ENCODE results near the gene IL12RB1.

DNA sequence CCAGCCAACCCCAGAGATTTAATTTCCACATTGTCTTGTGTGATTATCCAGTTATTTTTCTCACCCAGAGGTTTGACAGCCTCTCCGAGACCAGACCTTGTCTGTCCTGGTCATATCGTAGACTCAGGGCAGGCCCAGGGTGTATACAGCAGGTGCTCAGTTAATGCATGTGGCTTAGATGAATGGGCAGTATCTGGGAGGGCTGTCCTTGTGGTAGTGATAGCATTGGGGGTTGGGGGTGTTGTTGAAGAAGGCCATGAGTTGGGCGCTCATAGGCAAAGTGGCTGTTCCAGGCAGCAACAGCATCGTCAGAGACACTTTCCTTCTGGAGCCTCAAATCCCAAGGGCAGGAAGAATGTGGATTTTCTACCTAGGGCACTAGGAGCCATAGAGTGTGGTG is 27.7 kb upstream of the IL12RB1 start:
- TF ChIP-seq, protein P1, sequence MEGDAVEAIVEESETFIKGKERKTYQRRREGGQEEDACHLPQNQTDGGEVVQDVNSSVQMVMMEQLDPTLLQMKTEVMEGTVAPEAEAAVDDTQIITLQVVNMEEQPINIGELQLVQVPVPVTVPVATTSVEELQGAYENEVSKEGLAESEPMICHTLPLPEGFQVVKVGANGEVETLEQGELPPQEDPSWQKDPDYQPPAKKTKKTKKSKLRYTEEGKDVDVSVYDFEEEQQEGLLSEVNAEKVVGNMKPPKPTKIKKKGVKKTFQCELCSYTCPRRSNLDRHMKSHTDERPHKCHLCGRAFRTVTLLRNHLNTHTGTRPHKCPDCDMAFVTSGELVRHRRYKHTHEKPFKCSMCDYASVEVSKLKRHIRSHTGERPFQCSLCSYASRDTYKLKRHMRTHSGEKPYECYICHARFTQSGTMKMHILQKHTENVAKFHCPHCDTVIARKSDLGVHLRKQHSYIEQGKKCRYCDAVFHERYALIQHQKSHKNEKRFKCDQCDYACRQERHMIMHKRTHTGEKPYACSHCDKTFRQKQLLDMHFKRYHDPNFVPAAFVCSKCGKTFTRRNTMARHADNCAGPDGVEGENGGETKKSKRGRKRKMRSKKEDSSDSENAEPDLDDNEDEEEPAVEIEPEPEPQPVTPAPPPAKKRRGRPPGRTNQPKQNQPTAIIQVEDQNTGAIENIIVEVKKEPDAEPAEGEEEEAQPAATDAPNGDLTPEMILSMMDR (IDR thresholded peaks at IDR 0.05): no peak
- TF ChIP-seq POLR2A (IDR thresholded peaks at IDR 0.05): no peak

All from uterus (tissue), 2 donors.